Subcutaneous abdominal adipose tissue (tissue), 5 donors: ENCODE data around the gene ACAA2.

Source experiments
- H3K27ac ChIP-seq: one replicate; pipeline ENCODE4 v1.7.0; 2013; ENCODE audit warnings: low read depth, mild to moderate bottlenecking, inconsistent platforms, low read length, moderate library complexity
- H3K27me3 ChIP-seq, 5 donors: one replicate each; pipeline ENCODE4 v1.7.0; 2013; ENCODE audit warnings: low read length in 5 of 5, inconsistent platforms in 1 of 5; ENCODE audit not compliant: control insufficient read depth in 5 of 5, insufficient read depth in 4 of 5
- H3K36me3 ChIP-seq, 5 donors: one replicate each; pipeline ENCODE4 v1.7.0; 2013; ENCODE audit warnings: low read length in 5 of 5; ENCODE audit not compliant: control insufficient read depth in 5 of 5, insufficient read depth in 5 of 5
- H3K4me1 ChIP-seq, 5 donors: one replicate each; pipeline ENCODE4 v1.7.0; 2013; ENCODE audit warnings: low read length in 5 of 5, mild to moderate bottlenecking in 3 of 5, moderate library complexity in 1 of 5; ENCODE audit not compliant: control insufficient read depth in 5 of 5, insufficient read depth in 5 of 5
- H3K4me3 ChIP-seq, 5 donors: one replicate each; pipeline ENCODE4 v1.7.0; 2013; ENCODE audit warnings: low read length in 5 of 5, low read depth in 1 of 5
- H3K9ac ChIP-seq, 5 donors: one replicate each; pipeline ENCODE4 v1.7.0; 2013; ENCODE audit warnings: low read length in 5 of 5, mild to moderate bottlenecking in 4 of 5, moderate library complexity in 3 of 5
- H3K9me3 ChIP-seq, 5 donors: one replicate each; pipeline ENCODE4 v1.7.0; 2013; ENCODE audit warnings: low read length in 5 of 5; ENCODE audit not compliant: control insufficient read depth in 5 of 5
- donor health status: healthy.
- donor health status: healthy.
- donor health status: healthy.
- donor health status: healthy.
- donor health status: healthy.

ACAA2 gene

GRCh38 chr18:49854681-49855080 lies 41.3 kb upstream of the ACAA2 start:
- H3K36me3 ChIP-seq: no peaks in the 10 kb centered on the region
- peaks cover 0 to 3% (median 0%) of the 10 kb centered on the region in 5 donors for H3K27me3 ChIP-seq
- H3K27ac ChIP-seq: no peak overlapping the region
- no peak overlapping the region for H3K9ac ChIP-seq
- H3K9me3 ChIP-seq: no peaks in the 10 kb centered on the region
- no peak overlapping the region for H3K4me3 ChIP-seq
- peaks cover 0 to 5% (median 4%) of the 10 kb centered on the region in 5 donors for H3K4me1 ChIP-seq

- Histone ChIP-seq H3K36me3 (no peaks in the 10 kb centered on the region), H3K4me3 (no peak overlapping the region), H3K27ac (no peak overlapping the region), H3K9ac (no peak overlapping the region), H3K4me1 (peaks cover 0 to 2% (median 1%) of the 10 kb centered on the region in 5 donors), H3K9me3 (no peaks in the 10 kb centered on the region), H3K27me3 (peaks cover 0 to 5% (median 0%) of the 10 kb centered on the region in 5 donors)
These were observed 40.1 kb upstream of the ACAA2 start for GRCh38 chr18:49853436-49853835.

GRCh38 chr18:49853011-49853410 lies 39.7 kb upstream of the ACAA2 start:
- H3K4me1 ChIP-seq: peaks cover 0 to 2% (median 0%) of the 10 kb centered on the region in 5 donors
- peaks cover 0 to 5% (median 0%) of the 10 kb centered on the region in 5 donors for H3K27me3 ChIP-seq
- no peaks in the 10 kb centered on the region for H3K36me3 ChIP-seq
- H3K4me3 ChIP-seq: no peak overlapping the region
- no peak overlapping the region for H3K9ac ChIP-seq
- H3K9me3 ChIP-seq: no peaks in the 10 kb centered on the region
- no peak overlapping the region for H3K27ac ChIP-seq

- peaks cover 0 to 5% (median 0%) of the 10 kb centered on the region in 5 donors for H3K27me3 ChIP-seq
- H3K9ac ChIP-seq: no peak overlapping the region
- H3K4me3 ChIP-seq: no peak overlapping the region
- H3K4me1 ChIP-seq: peaks cover 0 to 3% (median 1%) of the 10 kb centered on the region in 5 donors
- no peaks in the 10 kb centered on the region for H3K36me3 ChIP-seq
- H3K27ac ChIP-seq: no peak overlapping the region
- no peaks in the 10 kb centered on the region for H3K9me3 ChIP-seq
These were observed 38.3 kb upstream of the ACAA2 start for GRCh38 chr18:49851624-49852023.

GRCh38 chr18:49850636-49851035 lies 37.3 kb upstream of the ACAA2 start:
- Histone ChIP-seq H3K27ac (no peak overlapping the region), H3K9me3 (no peaks in the 10 kb centered on the region), H3K27me3 (peaks cover 0 to 5% (median 0%) of the 10 kb centered on the region in 5 donors), H3K9ac (no peak overlapping the region), H3K4me1 (peaks cover 3 to 13% (median 10%) of the 10 kb centered on the region in 5 donors), H3K4me3 (no peak overlapping the region), H3K36me3 (no peaks in the 10 kb centered on the region)

GRCh38 chr18:49849331-49850217 lies 36.2 kb upstream of the ACAA2 start:
- no peak overlapping the region for H3K4me3 ChIP-seq
- H3K27me3 ChIP-seq: peaks cover 0 to 5% (median 0%) of the 10 kb centered on the region in 5 donors
- H3K27ac ChIP-seq: no peak overlapping the region
- H3K9ac ChIP-seq: no peak overlapping the region
- peaks cover 3 to 17% (median 15%) of the 10 kb centered on the region in 5 donors for H3K4me1 ChIP-seq
- no peaks in the 10 kb centered on the region for H3K9me3 ChIP-seq
- no peaks in the 10 kb centered on the region for H3K36me3 ChIP-seq

- H3K4me1 ChIP-seq: peaks cover 3 to 27% (median 21%) of the 10 kb centered on the region in 5 donors
- H3K36me3 ChIP-seq: no peaks in the 10 kb centered on the region
- H3K9me3 ChIP-seq: no peaks in the 10 kb centered on the region
- H3K9ac ChIP-seq: no peak overlapping the region
- no peak overlapping the region for H3K4me3 ChIP-seq
- H3K27me3 ChIP-seq: peaks cover 0 to 5% (median 0%) of the 10 kb centered on the region in 5 donors
- no peak overlapping the region for H3K27ac ChIP-seq
These were observed 34.8 kb upstream of the ACAA2 start for GRCh38 chr18:49848115-49848514.

GRCh38 chr18:49847524-49847923 lies 34.2 kb upstream of the ACAA2 start:
- Histone ChIP-seq H3K27ac (no peak overlapping the region), H3K27me3 (peaks cover 0 to 5% (median 0%) of the 10 kb centered on the region in 5 donors), H3K36me3 (no peaks in the 10 kb centered on the region), H3K4me3 (no peak overlapping the region), H3K4me1 (peaks cover 3 to 32% (median 27%) of the 10 kb centered on the region in 5 donors), H3K9me3 (no peaks in the 10 kb centered on the region), H3K9ac (no peak overlapping the region)

- H3K27ac ChIP-seq: no peak overlapping the region
- no peaks in the 10 kb centered on the region for H3K9me3 ChIP-seq
- peaks cover 0 to 5% (median 0%) of the 10 kb centered on the region in 5 donors for H3K27me3 ChIP-seq
- no peak overlapping the region for H3K4me3 ChIP-seq
- H3K9ac ChIP-seq: no peak overlapping the region
- peaks cover 3 to 38% (median 33%) of the 10 kb centered on the region in 5 donors for H3K4me1 ChIP-seq
- no peaks in the 10 kb centered on the region for H3K36me3 ChIP-seq
These were observed 33.6 kb upstream of the ACAA2 start for GRCh38 chr18:49846718-49847470.

GRCh38 chr18:49846361-49846662 lies 33.0 kb upstream of the ACAA2 start:
- no peak overlapping the region for H3K27ac ChIP-seq
- H3K4me1 ChIP-seq: peaks cover 3 to 38% (median 33%) of the 10 kb centered on the region in 5 donors
- H3K27me3 ChIP-seq: peaks cover 0 to 5% (median 0%) of the 10 kb centered on the region in 5 donors
- H3K36me3 ChIP-seq: no peaks in the 10 kb centered on the region
- H3K9ac ChIP-seq: no peak overlapping the region
- no peak overlapping the region for H3K4me3 ChIP-seq
- H3K9me3 ChIP-seq: no peaks in the 10 kb centered on the region
